Measurements from ENCODE around the gene EYA2. TPM values are rescaled to one million over a fixed set of nuclear protein-coding genes. Genes with fewer than 3 reads are reported as not detected.

Gene EYA2
- total RNA-seq, 3 donors from 2014 or later (not counting 1 experiment from before 2014, with no cell fraction given), result 0.30 TPM; not detected in 2

- Mint-ChIP-seq H3K27ac (no peak overlapping the region), H3K9me3 (no peaks in the 10 kb centered on the region), H3K27me3 (ENCODE audit: low read depth in 2 of 2) (peaks cover 9 to 19% of the 10 kb centered on the region in 2 donors), H3K4me3 (no peak overlapping the region), H3K36me3 (no peaks in the 10 kb centered on the region), H3K4me1 (peaks cover 0 to 13% of the 10 kb centered on the region in 2 donors)
- ATAC-seq (no peak), DNase-seq (no peak)
- Histone ChIP-seq H3K27ac (ENCODE audit: low read length) (no peak overlapping the region), H3K9me3 (ENCODE audit: control insufficient read depth, insufficient read depth, low read length) (no peaks in the 10 kb centered on the region), H3K27me3 (ENCODE audit: control insufficient read depth, insufficient read depth, low read length) (no peaks in the 10 kb centered on the region), H3K4me3 (ENCODE audit: low read length) (no peak overlapping the region), H3K4me1 (ENCODE audit: control insufficient read depth, insufficient read depth, low read length) (no peaks in the 10 kb centered on the region), H3K36me3 (ENCODE audit: control insufficient read depth, insufficient read depth, low read length) (no peaks in the 10 kb centered on the region)
- WGBS (ENCODE audit: insufficient coverage), result 79% methylated on average over 1 of the region's 2 CpGs
- intact Hi-C loops (cut with micrococcal nuclease), result no loop called here
- TF ChIP-seq, protein P1, sequence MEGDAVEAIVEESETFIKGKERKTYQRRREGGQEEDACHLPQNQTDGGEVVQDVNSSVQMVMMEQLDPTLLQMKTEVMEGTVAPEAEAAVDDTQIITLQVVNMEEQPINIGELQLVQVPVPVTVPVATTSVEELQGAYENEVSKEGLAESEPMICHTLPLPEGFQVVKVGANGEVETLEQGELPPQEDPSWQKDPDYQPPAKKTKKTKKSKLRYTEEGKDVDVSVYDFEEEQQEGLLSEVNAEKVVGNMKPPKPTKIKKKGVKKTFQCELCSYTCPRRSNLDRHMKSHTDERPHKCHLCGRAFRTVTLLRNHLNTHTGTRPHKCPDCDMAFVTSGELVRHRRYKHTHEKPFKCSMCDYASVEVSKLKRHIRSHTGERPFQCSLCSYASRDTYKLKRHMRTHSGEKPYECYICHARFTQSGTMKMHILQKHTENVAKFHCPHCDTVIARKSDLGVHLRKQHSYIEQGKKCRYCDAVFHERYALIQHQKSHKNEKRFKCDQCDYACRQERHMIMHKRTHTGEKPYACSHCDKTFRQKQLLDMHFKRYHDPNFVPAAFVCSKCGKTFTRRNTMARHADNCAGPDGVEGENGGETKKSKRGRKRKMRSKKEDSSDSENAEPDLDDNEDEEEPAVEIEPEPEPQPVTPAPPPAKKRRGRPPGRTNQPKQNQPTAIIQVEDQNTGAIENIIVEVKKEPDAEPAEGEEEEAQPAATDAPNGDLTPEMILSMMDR (IDR thresholded peaks at IDR 0.05), result no peak
Measured at GRCh38 chr20:46997187-46997586, 102.5 kb downstream of the EYA2 start.

DNA sequence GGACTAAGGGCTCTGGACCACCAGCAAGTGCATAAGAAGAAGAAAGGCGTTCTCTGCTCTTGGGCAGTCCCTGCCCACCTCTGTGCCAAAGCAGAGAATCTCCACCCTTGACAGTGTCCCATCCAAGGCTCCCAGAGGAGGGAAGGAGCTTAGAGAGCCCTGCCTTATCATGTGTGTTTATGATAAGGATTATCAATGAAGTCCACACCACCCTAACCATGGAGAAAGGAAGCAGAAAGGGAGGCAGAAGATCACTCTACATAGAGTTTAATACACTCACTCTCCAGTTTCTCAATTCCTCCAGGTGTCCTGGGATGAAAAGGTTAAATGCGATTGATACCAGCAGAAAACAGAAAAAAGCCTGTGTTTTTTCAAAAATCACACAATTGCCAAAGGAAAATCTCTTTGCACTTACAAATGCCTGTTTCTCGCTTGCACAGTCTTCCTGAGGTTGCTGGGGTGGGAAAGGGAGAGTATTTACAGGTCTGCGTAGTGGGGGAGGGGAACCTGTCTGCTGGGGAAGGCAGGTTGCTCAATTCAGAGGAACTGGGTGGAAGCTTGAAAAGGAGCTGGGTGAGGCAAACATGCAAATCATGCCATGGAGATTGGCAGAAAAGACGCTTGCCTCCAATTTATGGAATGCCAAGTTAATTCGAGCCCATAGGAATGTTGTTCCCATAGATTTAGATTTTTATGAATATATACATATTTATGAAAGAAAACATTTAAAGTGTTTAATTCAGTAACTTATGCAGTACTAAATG, 104.0 kb downstream of the EYA2 start:
- Histone ChIP-seq H3K27ac (ENCODE audit: low read length) (no peak overlapping the region), H3K4me3 (ENCODE audit: low read length) (no peak overlapping the region), H3K36me3 (ENCODE audit: control insufficient read depth, insufficient read depth, low read length) (no peaks in the 10 kb centered on the region), H3K27me3 (ENCODE audit: control insufficient read depth, insufficient read depth, low read length) (no peaks in the 10 kb centered on the region), H3K9me3 (ENCODE audit: control insufficient read depth, insufficient read depth, low read length) (no peaks in the 10 kb centered on the region), H3K4me1 (ENCODE audit: control insufficient read depth, insufficient read depth, low read length) (no peaks in the 10 kb centered on the region)
- no peak overlapping the region for H3K4me3 Mint-ChIP-seq
- WGBS (ENCODE audit: insufficient coverage), result 34% methylated on average over 3 of the region's 6 CpGs
- H3K27me3 Mint-ChIP-seq (ENCODE audit: low read depth in 2 of 2), result peaks cover 13 to 29% of the 10 kb centered on the region in 2 donors
- intact Hi-C loops (cut with micrococcal nuclease), result no loop called here
- no peaks in the 10 kb centered on the region for H3K9me3 Mint-ChIP-seq
- ATAC-seq, result no peak
- DNase-seq, result no peak
- TF ChIP-seq, protein P1 (IDR thresholded peaks at IDR 0.05), result no peak
- H3K27ac Mint-ChIP-seq, result no peak overlapping the region
- no peaks in the 10 kb centered on the region for H3K36me3 Mint-ChIP-seq
- H3K4me1 Mint-ChIP-seq, result peaks cover 0 to 10% of the 10 kb centered on the region in 2 donors

GRCh38 chr20:46999801-47000465, 105.3 kb downstream of the EYA2 start:
- 85% methylated on average over 11 of the region's 11 CpGs for WGBS (ENCODE audit: insufficient coverage)
- Mint-ChIP-seq H3K4me1 (no peaks in the 10 kb centered on the region), H3K27ac (no peak overlapping the region), H3K36me3 (no peaks in the 10 kb centered on the region), H3K9me3 (no peaks in the 10 kb centered on the region), H3K4me3 (no peak overlapping the region), H3K27me3 (ENCODE audit: low read depth in 2 of 2) (peaks cover 22 to 42% of the 10 kb centered on the region in 2 donors)
- Histone ChIP-seq H3K27me3 (ENCODE audit: control insufficient read depth, insufficient read depth, low read length) (no peaks in the 10 kb centered on the region), H3K27ac (ENCODE audit: low read length) (no peak overlapping the region), H3K4me1 (ENCODE audit: control insufficient read depth, insufficient read depth, low read length) (no peaks in the 10 kb centered on the region), H3K9me3 (ENCODE audit: control insufficient read depth, insufficient read depth, low read length) (no peaks in the 10 kb centered on the region), H3K4me3 (ENCODE audit: low read length) (no peak overlapping the region), H3K36me3 (ENCODE audit: control insufficient read depth, insufficient read depth, low read length) (no peaks in the 10 kb centered on the region)
- TF ChIP-seq, protein P1 (IDR thresholded peaks at IDR 0.05), result no peak
- no peak for ATAC-seq
- DNase-seq, result no peak
- intact Hi-C loops (cut with micrococcal nuclease), result no loop called here

Data from natural killer cell (primary cell).